Adrenal gland (tissue), 5 donors: ENCODE results near the gene CNKSR3.

Experiments used
- CTCF ChIP-seq, 6 experiments: fragments of 450-650 bp in 4 of 6; fragments of 200-600 bp in 2 of 6; sonication (generic) in 1 of 6; IDR thresholded peaks; 1 replicate in 5 of 6; 2 replicates in 1 of 6; pipeline versions ENCODE4 v1.5.1 to v1.8.0; 2016 to 2021; ENCODE audit warnings: antibody characterized with exemption in 6 of 6, mild to moderate bottlenecking in 2 of 6, moderate library complexity in 1 of 6
- POLR2A ChIP-seq, 2 donors: fragments of 450-650 bp; IDR thresholded peaks; one replicate each; pipeline ENCODE4 v1.6.1; 2017; ENCODE audit warnings: antibody characterized with exemption in 2 of 2, mild to moderate bottlenecking in 2 of 2, moderate library complexity in 1 of 2
- donor health status: DM: no; HTN: no; CAD: no.

GRCh38 chr6:154554491-154554890 lies 44.0 kb upstream of the CNKSR3 start:
- no peak for TF ChIP-seq POLR2A (IDR thresholded peaks at IDR 0.05)
- no peak for TF ChIP-seq CTCF (IDR thresholded peaks at IDR 0.05)
